ENCODE results near the gene EPB41L4A.

The EPB41L4A gene

GRCh38 chr5:112320408-112320807, 98.7 kb downstream of the EPB41L4A start:
- Histone ChIP-seq H3K36me3 (ENCODE audit: control insufficient read depth in 2 of 2, insufficient read depth in 1 of 2, low read length in 2 of 2) (no peaks in the 10 kb centered on the region), H3K9me3 (ENCODE audit: control insufficient read depth, insufficient read depth, low read depth, low read length) (no peaks in the 10 kb centered on the region), H3K27ac (ENCODE audit: extremely low read depth, low read depth, low read length) (no peak overlapping the region), H3K4me3 (ENCODE audit: low read depth, low read length) (no peak overlapping the region), H3K4me1 (ENCODE audit: control insufficient read depth, insufficient read depth, low read length) (no peaks in the 10 kb centered on the region)
- TF ChIP-seq, protein P1, sequence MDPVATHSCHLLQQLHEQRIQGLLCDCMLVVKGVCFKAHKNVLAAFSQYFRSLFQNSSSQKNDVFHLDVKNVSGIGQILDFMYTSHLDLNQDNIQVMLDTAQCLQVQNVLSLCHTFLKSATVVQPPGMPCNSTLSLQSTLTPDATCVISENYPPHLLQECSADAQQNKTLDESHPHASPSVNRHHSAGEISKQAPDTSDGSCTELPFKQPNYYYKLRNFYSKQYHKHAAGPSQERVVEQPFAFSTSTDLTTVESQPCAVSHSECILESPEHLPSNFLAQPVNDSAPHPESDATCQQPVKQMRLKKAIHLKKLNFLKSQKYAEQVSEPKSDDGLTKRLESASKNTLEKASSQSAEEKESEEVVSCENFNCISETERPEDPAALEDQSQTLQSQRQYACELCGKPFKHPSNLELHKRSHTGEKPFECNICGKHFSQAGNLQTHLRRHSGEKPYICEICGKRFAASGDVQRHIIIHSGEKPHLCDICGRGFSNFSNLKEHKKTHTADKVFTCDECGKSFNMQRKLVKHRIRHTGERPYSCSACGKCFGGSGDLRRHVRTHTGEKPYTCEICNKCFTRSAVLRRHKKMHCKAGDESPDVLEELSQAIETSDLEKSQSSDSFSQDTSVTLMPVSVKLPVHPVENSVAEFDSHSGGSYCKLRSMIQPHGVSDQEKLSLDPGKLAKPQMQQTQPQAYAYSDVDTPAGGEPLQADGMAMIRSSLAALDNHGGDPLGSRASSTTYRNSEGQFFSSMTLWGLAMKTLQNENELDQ (tag by site-specific recombination; IDR thresholded peaks at IDR 0.05; ENCODE audit: low read depth), result no peak
- no peak for TF ChIP-seq ZNF629 (tag by site-specific recombination; IDR thresholded peaks at IDR 0.05)
- TF ChIP-seq GLI4 (tag by site-specific recombination; IDR thresholded peaks at IDR 0.05), result no peak
- TF ChIP-seq ZNF280C (tag by site-specific recombination; IDR thresholded peaks at IDR 0.05), result no peak
- no peak for TF ChIP-seq TCF7L2 (IDR thresholded peaks at IDR 0.05; ENCODE audit: borderline replicate concordance, low read depth, low read length)
- no peak for TF ChIP-seq ZNF341 (tag by site-specific recombination; IDR thresholded peaks at IDR 0.05; ENCODE audit: low read depth)
- TF ChIP-seq ZNF433 (tag by site-specific recombination; IDR thresholded peaks at IDR 0.05; ENCODE audit: low read depth), result no peak
- no peak for TF ChIP-seq ZNF626 (tag by site-specific recombination; IDR thresholded peaks at IDR 0.05)
- no peak for TF ChIP-seq ZNF266 (tag by site-specific recombination; IDR thresholded peaks at IDR 0.05; ENCODE audit: low read depth)
- no peak for TF ChIP-seq ZNF132 (tag by site-specific recombination; IDR thresholded peaks at IDR 0.05; ENCODE audit: borderline replicate concordance)
- TF ChIP-seq ZNF621 (tag by site-specific recombination; IDR thresholded peaks at IDR 0.05), result no peak
- TF ChIP-seq KLF16 (tag by site-specific recombination; IDR thresholded peaks at IDR 0.05), result no peak
- no peak for TF ChIP-seq ZNF398 (tag by site-specific recombination; IDR thresholded peaks at IDR 0.05)
- TF ChIP-seq ZNF350 (tag by site-specific recombination; IDR thresholded peaks at IDR 0.05), result no peak
- TF ChIP-seq REST (tag by site-specific recombination; IDR thresholded peaks at IDR 0.05), result no peak
- TF ChIP-seq, protein P2, sequence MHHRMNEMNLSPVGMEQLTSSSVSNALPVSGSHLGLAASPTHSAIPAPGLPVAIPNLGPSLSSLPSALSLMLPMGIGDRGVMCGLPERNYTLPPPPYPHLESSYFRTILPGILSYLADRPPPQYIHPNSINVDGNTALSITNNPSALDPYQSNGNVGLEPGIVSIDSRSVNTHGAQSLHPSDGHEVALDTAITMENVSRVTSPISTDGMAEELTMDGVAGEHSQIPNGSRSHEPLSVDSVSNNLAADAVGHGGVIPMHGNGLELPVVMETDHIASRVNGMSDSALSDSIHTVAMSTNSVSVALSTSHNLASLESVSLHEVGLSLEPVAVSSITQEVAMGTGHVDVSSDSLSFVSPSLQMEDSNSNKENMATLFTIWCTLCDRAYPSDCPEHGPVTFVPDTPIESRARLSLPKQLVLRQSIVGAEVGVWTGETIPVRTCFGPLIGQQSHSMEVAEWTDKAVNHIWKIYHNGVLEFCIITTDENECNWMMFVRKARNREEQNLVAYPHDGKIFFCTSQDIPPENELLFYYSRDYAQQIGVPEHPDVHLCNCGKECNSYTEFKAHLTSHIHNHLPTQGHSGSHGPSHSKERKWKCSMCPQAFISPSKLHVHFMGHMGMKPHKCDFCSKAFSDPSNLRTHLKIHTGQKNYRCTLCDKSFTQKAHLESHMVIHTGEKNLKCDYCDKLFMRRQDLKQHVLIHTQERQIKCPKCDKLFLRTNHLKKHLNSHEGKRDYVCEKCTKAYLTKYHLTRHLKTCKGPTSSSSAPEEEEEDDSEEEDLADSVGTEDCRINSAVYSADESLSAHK (tag by site-specific recombination; IDR thresholded peaks at IDR 0.05), result no peak
- no peak for TF ChIP-seq ZNF404 (tag by site-specific recombination; IDR thresholded peaks at IDR 0.05)
- no peak for TF ChIP-seq ZNF426 (tag by site-specific recombination; IDR thresholded peaks at IDR 0.05)
- ChIA-PET POLR2A (no interaction called here), CTCF (no interaction called here)

Measured in HEK293 (cell line).